ENCODE measurements around the gene PBX3. TPM values are rescaled to one million over a fixed set of nuclear protein-coding genes. Genes with fewer than 3 reads are reported as not detected.

PBX3 gene
- total RNA-seq, 1 donor from 2014 or later = 13.8 TPM

- ATAC-seq = no peak
These were observed 79.7 kb downstream of the PBX3 start for GRCh38 chr9:125826850-125827249.

GRCh38 chr9:125829743-125830142 lies 82.6 kb downstream of the PBX3 start:
- ATAC-seq = no peak

- ATAC-seq = no peak
These were observed 83.9 kb downstream of the PBX3 start for GRCh38 chr9:125831054-125831453.

GRCh38 chr9:125831616-125832015 lies 84.4 kb downstream of the PBX3 start:
- ATAC-seq = no peak

- no peak for ATAC-seq
These were observed 88.5 kb downstream of the PBX3 start for GRCh38 chr9:125835655-125836054.

GRCh38 chr9:125839317-125839716 lies 92.1 kb downstream of the PBX3 start:
- no peak for ATAC-seq

- ATAC-seq = no peak
These were observed 94.3 kb downstream of the PBX3 start for GRCh38 chr9:125841444-125841843.

GRCh38 chr9:125842242-125842641 lies 95.1 kb downstream of the PBX3 start:
- ATAC-seq = no peak

- ATAC-seq = no peak
These were observed 96.5 kb downstream of the PBX3 start for GRCh38 chr9:125843646-125844045.

GRCh38 chr9:125844611-125845010 lies 97.4 kb downstream of the PBX3 start:
- ATAC-seq = no peak

GRCh38 chr9:125845271-125845808 lies 98.2 kb downstream of the PBX3 start:
- no peak for ATAC-seq

GRCh38 chr9:125847735-125848134 lies 100.6 kb downstream of the PBX3 start:
- no peak for ATAC-seq

GRCh38 chr9:125850106-125850632 lies 103.0 kb downstream of the PBX3 start:
- no peak for ATAC-seq

GRCh38 chr9:125850763-125851162 lies 103.6 kb downstream of the PBX3 start:
- no peak for ATAC-seq

GRCh38 chr9:125851979-125852378 lies 104.8 kb downstream of the PBX3 start:
- ATAC-seq = no peak

GRCh38 chr9:125852386-125852785 lies 105.2 kb downstream of the PBX3 start:
- no peak for ATAC-seq

- ATAC-seq = no peak
These were observed 107.5 kb downstream of the PBX3 start for GRCh38 chr9:125854553-125855275.

GRCh38 chr9:125856331-125856730 lies 109.2 kb downstream of the PBX3 start:
- ATAC-seq = no peak

- no peak for ATAC-seq
These were observed 114.4 kb downstream of the PBX3 start for GRCh38 chr9:125861405-125862058.

- ATAC-seq = no peak
These were observed 116.8 kb downstream of the PBX3 start for GRCh38 chr9:125863923-125864322.

- ATAC-seq = no peak
These were observed 120.7 kb downstream of the PBX3 start for GRCh38 chr9:125867751-125868415.

- no peak for ATAC-seq
These were observed 131.0 kb downstream of the PBX3 start for GRCh38 chr9:125878164-125878631.

GRCh38 chr9:125881042-125881441 lies 133.9 kb downstream of the PBX3 start:
- ATAC-seq = no peak
